GM20000 (cell line): ENCODE results near the gene NTSR2.

Source experiments
- DNase-seq: peaks from one replicate; pipeline ENCODE4 v3.0.0; 2012; ENCODE audit warnings: low spot score
- CTCF ChIP-seq: IDR thresholded peaks from 2 replicates; pipeline ENCODE4 v1.5.1; 2012; ENCODE audit warnings: mild to moderate bottlenecking, control low read depth; ENCODE audit errors: extremely low read depth, missing control alignments

Gene NTSR2

DNA sequence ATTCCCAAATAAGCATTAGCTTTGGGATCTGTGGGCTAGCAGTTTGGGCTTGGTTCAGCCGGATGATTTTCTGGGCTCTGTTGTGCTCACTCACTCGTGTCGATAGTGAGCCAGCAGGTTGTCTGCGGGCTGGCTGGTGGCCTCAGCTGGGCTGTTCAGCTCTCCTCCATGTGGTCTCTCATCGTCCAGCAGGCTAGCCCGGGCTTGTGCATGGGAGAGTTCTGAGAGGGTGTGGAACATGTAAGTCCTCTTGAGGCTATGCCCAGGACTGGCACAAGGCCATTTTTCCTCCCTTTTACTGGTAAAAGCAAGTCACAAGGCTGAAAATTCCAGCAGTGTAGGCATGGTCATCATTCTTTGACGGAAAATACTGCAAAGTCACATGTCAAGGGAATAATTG lies 38.5 kb downstream of the NTSR2 start:
- TF ChIP-seq CTCF: no peak
- DNase-seq: no peak

- TF ChIP-seq CTCF: no peak
- no peak for DNase-seq
These were observed 39.1 kb downstream of the NTSR2 start for GRCh38 chr2:11630855-11631254.

GRCh38 chr2:11629851-11630250 lies 40.1 kb downstream of the NTSR2 start:
- no peak for DNase-seq
- TF ChIP-seq CTCF: no peak

DNA sequence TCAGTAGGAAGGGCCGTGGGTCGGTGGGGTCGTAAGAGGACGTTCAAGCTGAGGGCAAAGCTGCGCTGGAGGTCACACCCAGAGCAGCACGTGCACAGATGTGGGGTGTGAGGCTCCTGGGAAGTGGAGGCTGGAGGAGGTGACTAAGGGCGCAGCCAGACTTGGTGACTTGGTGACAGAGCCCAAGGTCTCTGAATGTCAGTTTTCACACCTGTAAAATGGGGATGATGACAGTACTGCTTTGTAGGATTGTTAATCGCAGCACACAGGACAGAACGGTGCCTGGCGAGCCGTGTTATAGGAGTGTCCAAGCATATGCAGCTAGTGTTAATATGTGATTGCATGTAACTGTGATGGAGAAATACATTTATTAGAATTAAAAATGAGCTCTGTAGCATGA lies 40.8 kb downstream of the NTSR2 start:
- no peak for TF ChIP-seq CTCF
- no peak for DNase-seq

GRCh38 chr2:11628675-11629074 lies 41.3 kb downstream of the NTSR2 start:
- TF ChIP-seq CTCF: no peak
- no peak for DNase-seq

- DNase-seq: no peak
- TF ChIP-seq CTCF: no peak
These were observed 44.3 kb downstream of the NTSR2 start for GRCh38 chr2:11625671-11626070.

- DNase-seq: no peak
- no peak for TF ChIP-seq CTCF
These were observed 45.1 kb downstream of the NTSR2 start for GRCh38 chr2:11624893-11625292.
